ENCODE results near the gene TMEM270. TPM values are rescaled to one million over a fixed set of nuclear protein-coding genes. Genes with fewer than 3 reads are reported as not detected.
A peak's percentile ranks its signal among the peaks of the same experiment; 100 is the strongest.

Gene TMEM270
- total and polyA plus RNA-seq, 2 of the 4 experiments (the other 2 are of a cell fraction): 0.17 TPM; not detected in 1

DNA sequence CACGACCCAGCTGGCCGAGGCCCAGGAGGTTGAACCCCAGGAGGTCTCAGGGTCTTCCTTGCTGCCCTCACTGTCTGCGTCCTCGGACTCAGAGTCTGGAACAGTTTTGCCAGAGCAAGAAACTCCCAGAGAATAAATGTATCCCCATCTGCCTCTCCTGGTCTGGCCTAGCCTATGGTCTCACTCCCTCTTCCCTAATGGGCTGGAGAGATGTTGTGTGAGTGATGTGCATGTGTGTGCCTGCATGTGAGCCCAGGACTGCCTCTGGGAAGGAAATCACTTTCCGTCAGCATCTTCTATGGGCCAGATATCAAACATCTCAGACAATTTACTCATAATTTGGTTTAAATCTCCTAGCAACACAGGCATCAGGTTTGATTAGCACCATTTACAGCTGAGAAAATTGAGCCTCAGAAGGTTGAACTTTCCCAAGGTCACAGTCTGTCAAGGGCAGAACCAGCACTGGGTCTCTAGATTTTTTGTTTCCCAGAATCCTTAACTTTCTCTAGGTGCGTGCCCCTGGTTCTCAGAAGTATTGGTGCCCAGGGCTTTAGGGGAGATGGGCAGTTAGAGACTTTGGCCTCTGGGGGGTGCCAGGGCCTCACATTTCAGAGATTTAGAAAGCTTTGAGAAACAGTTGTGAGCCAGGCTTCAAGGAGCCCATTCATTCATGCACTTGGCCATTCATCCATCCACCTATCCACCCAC lies 4.9 kb downstream of the TMEM270 start:
- Histone ChIP-seq H3K18ac (ENCODE audit: low read depth, low read length) (no peak overlapping the region), H2BK20ac (ENCODE audit: low read depth, low read length) (0 out of 2 replicates have a peak overlapping the region, but pooled peaks have one; percentile 15), H4K5ac (ENCODE audit: low read depth, low read length) (no peak overlapping the region), H3K9ac (ENCODE audit: low read depth, low read length) (no peak overlapping the region), H3K36me3 (ENCODE audit: control insufficient read depth, insufficient read depth, low read length) (no peaks in the 10 kb centered on the region), H2BK5ac (ENCODE audit: low read depth, low read length, poor library complexity, severe bottlenecking) (peak overlapping the region; percentile 23), H4K8ac (ENCODE audit: low read depth in 2 of 2, low read length in 2 of 2) (no peak overlapping the region), H2AK5ac (ENCODE audit: low read depth, low read length) (peak overlapping the region; percentile 81), H3K27me3 (ENCODE audit: control insufficient read depth, insufficient read depth, low read length) (no peaks in the 10 kb centered on the region), H3K4ac (ENCODE audit: low read depth, low read length) (no peak overlapping the region), H3K4me3 (ENCODE audit: insufficient read depth, low read depth, low read length) (no peak overlapping the region), H2AFZ (replicated peaks; ENCODE audit: low read length, poor library complexity) (no peak overlapping the region), H3K4me1 (ENCODE audit: control insufficient read depth, insufficient read depth, low read length) (peaks cover 18% of the 10 kb centered on the region), H3K27ac (ENCODE audit: insufficient read depth, low read length) (no peak overlapping the region), H2BK120ac (ENCODE audit: low read depth, low read length) (no peak overlapping the region), H4K91ac (ENCODE audit: insufficient read depth, low read depth, low read length) (no peak overlapping the region), H3K23ac (ENCODE audit: low read depth, low read length) (no peak overlapping the region), H2AK9ac (replicated peaks; ENCODE audit: low read depth, low read length, poor library complexity) (no peak overlapping the region), H3K14ac (replicated peaks; ENCODE audit: low read depth, low read length) (no peak overlapping the region), H3K9me3 (ENCODE audit: control insufficient read depth, insufficient read depth, low read length) (no peaks in the 10 kb centered on the region), H2BK15ac (ENCODE audit: low read depth, low read length) (no peak overlapping the region), H3K9me1 (ENCODE audit: insufficient read depth, low read length) (peaks cover 21% of the 10 kb centered on the region), H3K4me2 (ENCODE audit: low read depth, low read length) (no peak overlapping the region), H3K79me1 (ENCODE audit: low read depth in 1 of 2, low read length in 2 of 2) (peaks cover 0 to 3% of the 10 kb centered on the region in 2 experiments; a peak in 1 of 4 replicates), H3K56ac (ENCODE audit: extremely low read depth, insufficient read depth, low read length) (no peak overlapping the region), H4K20me1 (ENCODE audit: insufficient read depth, low read length) (no peaks in the 10 kb centered on the region)
- ATAC-seq (ENCODE audit: low read depth): peak; percentile 80
- ChIA-PET CTCF (interaction anchor here (0.5 to 1.1 kb wide), 5 partner anchors 8 to 217 kb away, joined by 3 read pairs; no protein-coding TSS in a partner anchor), POLR2A (ENCODE audit: unreplicated experiment) (no interaction called here)
- in situ Hi-C loops (cut with MboI; ENCODE audit: low sequenced_read_pairs): loop anchor here (10.0 kb wide), 2 partner anchors 339 to 529 kb away; no protein-coding TSS in a partner anchor
- BruUV-seq (replicated peaks): no TSS peak
- intact Hi-C loops (cut with micrococcal nuclease): loop anchor here (1.0 to 10.0 kb wide), 5 partner anchors 160 to 535 kb away; partner anchors contain the start of gene EIF4H
- DNase-seq: peak; percentile 63
- TF ChIP-seq MXI1 (IDR thresholded peaks at IDR 0.05; ENCODE audit: borderline replicate concordance, low read depth, low read length) (no peak), CHD1 (IDR thresholded peaks at IDR 0.05; ENCODE audit: low read depth, low read length) (no peak), CEBPB (IDR thresholded peaks at IDR 0.05; ENCODE audit: low read depth, low read length) (no peak), RAD21 (IDR thresholded peaks at IDR 0.05; ENCODE audit: low read length) (peak; percentile 93), BHLHE40 (IDR thresholded peaks at IDR 0.05; ENCODE audit: low read depth, low read length) (no peak), MAZ (IDR thresholded peaks at IDR 0.05; ENCODE audit: borderline replicate concordance, low read depth, low read length) (no peak), MAFK (IDR thresholded peaks at IDR 0.05; ENCODE audit: low read depth, low read length) (no peak), SMC3 (IDR thresholded peaks at IDR 0.05; ENCODE audit: low read depth, low read length) (peak; percentile 95), RCOR1 (IDR thresholded peaks at IDR 0.05; ENCODE audit: insufficient replicate concordance, low read length) (no peak), POLR2A (IDR thresholded peaks at IDR 0.05; ENCODE audit: low read depth, low read length) (no peak), RFX5 (IDR thresholded peaks at IDR 0.05; ENCODE audit: low read depth, low read length) (no peak), CTCF (conservative IDR thresholded peaks at IDR 0.05; ENCODE audit: low read depth, low read length) (peak; percentile 87)
- TF ChIP-seq, protein P1, sequence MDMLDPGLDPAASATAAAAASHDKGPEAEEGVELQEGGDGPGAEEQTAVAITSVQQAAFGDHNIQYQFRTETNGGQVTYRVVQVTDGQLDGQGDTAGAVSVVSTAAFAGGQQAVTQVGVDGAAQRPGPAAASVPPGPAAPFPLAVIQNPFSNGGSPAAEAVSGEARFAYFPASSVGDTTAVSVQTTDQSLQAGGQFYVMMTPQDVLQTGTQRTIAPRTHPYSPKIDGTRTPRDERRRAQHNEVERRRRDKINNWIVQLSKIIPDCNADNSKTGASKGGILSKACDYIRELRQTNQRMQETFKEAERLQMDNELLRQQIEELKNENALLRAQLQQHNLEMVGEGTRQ (IDR thresholded peaks at IDR 0.05; ENCODE audit: low read depth, low read length): no peak
- dilution Hi-C loops (cut with HindIII; ENCODE audit: low sequenced_read_pairs, unreplicated experiment): no loop called here
- WGBS, 2 experiments (ENCODE audit: extremely low coverage in 2 of 2, insufficient read length in 1 of 2): 83% methylated on average over 2 of the region's 6 CpGs; no CpG with 5 or more reads in 1 of the 2 experiments
